ENCODE measurements around the gene ATP2A1. TPM values are rescaled to one million over a fixed set of nuclear protein-coding genes. Genes with fewer than 3 reads are reported as not detected.

The ATP2A1 gene
- total and polyA plus RNA-seq, 2 experiments from 2014 or later: 0.73 to 4.0 TPM

GRCh38 chr16:28843766-28844165 lies 34.5 kb upstream of the ATP2A1 start:
- H3K4me3 ChIP-seq: no peak overlapping the region
- ATAC-seq (no peak), DNase-seq (ENCODE audit: low spot score) (no peak)
- peaks cover 23% of the 10 kb centered on the region for H3F3A ChIP-seq (replicated peaks; ENCODE audit: low read depth)
- H3K9me2 ChIP-seq (ENCODE audit: insufficient read depth): no peaks in the 10 kb centered on the region
- Mint-ChIP-seq H3K27me3 (ENCODE audit: insufficient read depth, low read depth, poor library complexity) (peaks cover 15% of the 10 kb centered on the region), H3K9me3 (no peaks in the 10 kb centered on the region), H3K4me3 (0 out of 3 replicates have a peak overlapping the region, but pooled peaks have one; percentile 98), H3K4me1 (peaks cover 10% of the 10 kb centered on the region; the same call in 2 of the 3 replicates), H3K36me3 (ENCODE audit: low read depth) (peaks cover 59% of the 10 kb centered on the region), H3K27ac (no peak overlapping the region)
- no peak overlapping the region for H3K4me2 ChIP-seq
- no peak for TF ChIP-seq ETS1 (IDR thresholded peaks at IDR 0.05)
- TF ChIP-seq POLR2AphosphoS5 (IDR thresholded peaks at IDR 0.05; ENCODE audit: low read depth): no peak
- no peak for TF ChIP-seq CTCF (conservative IDR thresholded peaks at IDR 0.05; ENCODE audit: low read depth in 2 of 2)
- TF ChIP-seq STAT1 (IDR thresholded peaks at IDR 0.05; ENCODE audit: unreplicated experiment): no peak
- no peak for TF ChIP-seq REST (IDR thresholded peaks at IDR 0.05; ENCODE audit: unreplicated experiment)
- no peak for TF ChIP-seq NANOG (IDR thresholded peaks at IDR 0.05; ENCODE audit: borderline replicate concordance)
- no peak for TF ChIP-seq CREB1 (CRISPR knock-in tag; IDR thresholded peaks at IDR 0.05; ENCODE audit: low read depth)
- no peak for TF ChIP-seq ZNF114 (CRISPR knock-in tag; IDR thresholded peaks at IDR 0.05)
- TF ChIP-seq ZNF462 (CRISPR knock-in tag; IDR thresholded peaks at IDR 0.05): no peak
- no peak for TF ChIP-seq EZH2 (IDR thresholded peaks at IDR 0.05; ENCODE audit: low read depth, unreplicated experiment)
- TF ChIP-seq JUNB (IDR thresholded peaks at IDR 0.05; ENCODE audit: unreplicated experiment): no peak
- no peak for TF ChIP-seq EZH2phosphoT487 (IDR thresholded peaks at IDR 0.05; ENCODE audit: unreplicated experiment)
- no peak for TF ChIP-seq ZNF331 (CRISPR knock-in tag; IDR thresholded peaks at IDR 0.05; ENCODE audit: low read depth)
- H3K27me3 ChIP-seq (ENCODE audit: insufficient read depth): no peaks in the 10 kb centered on the region
- no peak overlapping the region for H2AFZ ChIP-seq
- peaks cover 9% of the 10 kb centered on the region; the same call in 1 of the 2 replicates for H3K4me1 ChIP-seq (ENCODE audit: insufficient read depth)
- H4K20me1 ChIP-seq (replicated peaks; ENCODE audit: insufficient read depth): peaks cover 7% of the 10 kb centered on the region
- H3K79me2 ChIP-seq (replicated peaks; ENCODE audit: insufficient read depth): peaks cover 15% of the 10 kb centered on the region
- peaks cover 23% of the 10 kb centered on the region for H3K36me3 ChIP-seq (ENCODE audit: insufficient read depth)
- H3K27ac ChIP-seq (ENCODE audit: low read depth): no peak overlapping the region

Data from GM23338 (cell line).